Keratinocyte (primary cell): ENCODE results near the gene XK. TPM values are rescaled to one million over a fixed set of nuclear protein-coding genes. Genes with fewer than 3 reads are reported as not detected.

Source experiments
- DNase-seq: peaks from one replicate; pipeline ENCODE4 v3.0.0-alpha.2; 2011; ENCODE audit warnings: low read depth, missing footprints, low spot score
- FAIRE-seq: peaks from 2 replicates; lab custom pipeline; 2011; peaks lifted over from hg19 to GRCh38; lab: Jason Lieb, UNC
- H2AFZ ChIP-seq: 2 replicates; pipeline ENCODE4 v1.6.0; 2012; ENCODE audit warnings: low read length, control low read depth, inconsistent platforms; ENCODE audit not compliant: control insufficient read depth
- H3K27ac ChIP-seq: 2 replicates; pipeline ENCODE4 v1.5.1; 2011; ENCODE audit warnings: low read length; ENCODE audit not compliant: control insufficient read depth, insufficient read depth
- H3K27me3 ChIP-seq: 3 replicates; pipeline ENCODE4 v1.6.0; 2011; ENCODE audit warnings: low read length; ENCODE audit not compliant: control insufficient read depth, insufficient read depth; ENCODE audit errors: extremely low read depth
- H3K36me3 ChIP-seq, 2 experiments: 2 replicates in 1 of 2; 3 replicates in 1 of 2; pipeline ENCODE4 v1.5.1; 2011; ENCODE audit warnings: low read length in 2 of 2, mild to moderate bottlenecking in 1 of 2; ENCODE audit not compliant: control insufficient read depth in 2 of 2, insufficient read depth in 2 of 2; ENCODE audit errors: extremely low read depth in 1 of 2
- H3K4me1 ChIP-seq: 3 replicates; pipeline ENCODE4 v1.5.1; 2011; ENCODE audit warnings: low read length; ENCODE audit not compliant: control insufficient read depth, insufficient read depth; ENCODE audit errors: extremely low read depth
- H3K4me2 ChIP-seq: 3 replicates; pipeline ENCODE4 v1.6.0; 2011; ENCODE audit warnings: low read depth, low read length; ENCODE audit not compliant: control insufficient read depth, insufficient read depth; ENCODE audit errors: extremely low read depth
- H3K4me3 ChIP-seq, 3 experiments: fragments of 200-600 bp in 1 of 3; sonication (generic) in 1 of 3; 2 replicates in 2 of 3; 3 replicates in 1 of 3; pipeline ENCODE4 v1.5.1; 2011 to 2016; ENCODE audit warnings: low read length in 3 of 3, mild to moderate bottlenecking in 3 of 3, control low read depth in 2 of 3, inconsistent platforms in 1 of 3, low read depth in 1 of 3, mixed read lengths in 1 of 3, mixed run types in 1 of 3, moderate library complexity in 1 of 3; ENCODE audit not compliant: control insufficient read depth in 2 of 3, insufficient read depth in 2 of 3; ENCODE audit errors: extremely low read depth in 1 of 3
- H3K79me2 ChIP-seq: 2 replicates; pipeline ENCODE4 v1.6.0; 2012; ENCODE audit warnings: low read length; ENCODE audit not compliant: control insufficient read depth, insufficient read depth
- H3K9ac ChIP-seq: 3 replicates; pipeline ENCODE4 v1.6.0; 2011; ENCODE audit warnings: low read length; ENCODE audit not compliant: control insufficient read depth, insufficient read depth; ENCODE audit errors: extremely low read depth
- H3K9me1 ChIP-seq: 3 replicates; pipeline ENCODE4 v1.6.0; 2011; ENCODE audit warnings: low read length; ENCODE audit not compliant: control insufficient read depth, insufficient read depth; ENCODE audit errors: extremely low read depth
- H3K9me3 ChIP-seq: 2 replicates; pipeline ENCODE4 v1.5.1; 2012; ENCODE audit warnings: low read depth, low read length; ENCODE audit not compliant: control insufficient read depth
- H4K20me1 ChIP-seq: 3 replicates; pipeline ENCODE4 v1.6.0; 2011; ENCODE audit warnings: low read length; ENCODE audit not compliant: control insufficient read depth, insufficient read depth; ENCODE audit errors: extremely low read depth
- CTCF ChIP-seq, 3 experiments: IDR thresholded peaks in 1 of 3; conservative IDR thresholded peaks in 1 of 3; optimal IDR thresholded peaks in 1 of 3; 2 replicates in 2 of 3; 3 replicates in 1 of 3; pipeline versions ENCODE3 to v1.5.1; 2011; ENCODE audit warnings: low read length in 3 of 3, mild to moderate bottlenecking in 3 of 3, moderate library complexity in 2 of 3, control low read depth in 1 of 3, inconsistent platforms in 1 of 3; ENCODE audit not compliant: insufficient read depth in 2 of 3; ENCODE audit errors: extremely low read depth in 1 of 3
- EZH2 ChIP-seq: IDR thresholded peaks from one replicate; pipeline ENCODE4 v1.6.1; 2012; ENCODE audit warnings: inconsistent platforms, mild to moderate bottlenecking, low read length, moderate library complexity
- dilution Hi-C: fragments of 300-500 bp; cut with MboI; formaldehyde crosslinking; loops from one replicate; pipeline ENCODE4 v1.7.0; 2020; ENCODE audit warnings: low sequenced_read_pairs; ENCODE audit not compliant: extremely low pct_ligation_motif_present
- polyA plus RNA-seq, 5 experiments: library from polyadenylated mRNA; depleted of rRNA in 3 of 5; stranded (reverse) in 3 of 5; stranded (forward) in 1 of 5; unstranded in 1 of 5; fragments of >200 nt; gene quantifications; 1 replicate in 1 of 5; 2 replicates in 3 of 5; 3 replicates in 1 of 5; pipeline versions ENCODE4 v1.2.1 to v1.2.3, GENCODE V29; 2011 to 2012; ENCODE audit warnings: missing spikeins in 2 of 5, low read depth in 1 of 5, low replicate concordance in 1 of 5

XK gene
- polyA plus RNA-seq, 1 donor (not counting 4 experiments of a cell fraction or from before 2014, with no cell fraction given), result 0.17 TPM

DNA sequence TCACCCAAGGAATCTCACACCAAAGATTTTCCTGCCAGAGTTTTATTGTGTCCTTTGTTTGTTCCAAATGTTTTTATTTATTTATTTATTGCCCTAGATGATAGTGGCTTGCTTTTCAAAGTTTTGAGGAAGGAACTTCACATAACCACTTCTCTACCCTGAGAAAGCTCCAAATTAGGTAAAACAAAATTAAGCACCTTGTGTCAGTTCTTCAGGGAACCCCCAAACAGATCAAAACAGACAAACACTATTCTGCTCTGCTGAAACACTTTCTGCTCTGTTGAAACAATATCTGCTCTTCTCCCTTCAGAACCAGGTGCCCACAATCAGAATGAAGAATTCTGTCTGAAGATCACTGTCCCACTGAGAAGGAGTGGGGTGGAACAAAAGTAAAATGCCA, 77.8 kb downstream of the XK start:
- TF ChIP-seq CTCF (optimal IDR thresholded peaks at IDR 0.05 in 1 of 3, IDR thresholded peaks at IDR 0.05 in 1 of 3, conservative IDR thresholded peaks at IDR 0.05 in 1 of 3; ENCODE audit: extremely low read depth in 1 of 3, insufficient read depth in 2 of 3, low read length in 3 of 3), result no peak
- Histone ChIP-seq H3K4me3 (no peak overlapping the region), H3K36me3 (no peaks in the 10 kb centered on the region), H4K20me1 (no peaks in the 10 kb centered on the region), H3K9me1 (no peaks in the 10 kb centered on the region), H3K4me1 (no peaks in the 10 kb centered on the region), H3K27ac (no peak overlapping the region), H3K4me2 (no peak overlapping the region), H3K27me3 (no peaks in the 10 kb centered on the region), H3K79me2 (no peaks in the 10 kb centered on the region), H2AFZ (no peak overlapping the region), H3K9me3 (no peaks in the 10 kb centered on the region), H3K9ac (no peak overlapping the region)
- FAIRE-seq (no peak), DNase-seq (no peak)
- dilution Hi-C loops, result no loop called here

DNA sequence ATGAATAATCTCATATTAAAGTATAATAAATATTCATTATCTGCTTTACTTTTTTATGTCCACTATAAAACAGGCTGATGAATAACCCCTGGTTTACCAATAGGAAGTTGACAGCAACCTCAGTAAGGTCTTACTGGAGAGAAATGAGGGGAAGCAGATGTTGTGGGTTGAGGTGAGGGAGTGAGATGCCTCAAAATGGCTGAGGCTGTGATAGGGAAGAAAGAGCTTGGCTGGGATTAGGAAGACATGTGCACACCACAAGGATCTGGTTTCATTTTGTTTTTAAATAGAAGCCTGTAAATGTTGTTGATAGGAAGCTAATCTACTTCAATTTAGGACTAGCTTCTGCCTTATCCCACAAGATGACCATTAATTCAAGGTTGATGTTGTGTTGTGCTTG, 79.9 kb downstream of the XK start:
- DNase-seq (no peak), FAIRE-seq (no peak)
- H3K4me1 ChIP-seq, result no peaks in the 10 kb centered on the region
- H2AFZ ChIP-seq, result no peak overlapping the region
- H3K9me3 ChIP-seq, result no peaks in the 10 kb centered on the region
- no peaks in the 10 kb centered on the region for H3K36me3 ChIP-seq
- dilution Hi-C loops, result no loop called here
- no peaks in the 10 kb centered on the region for H3K79me2 ChIP-seq
- no peak overlapping the region for H3K9ac ChIP-seq
- H4K20me1 ChIP-seq, result no peaks in the 10 kb centered on the region
- H3K27me3 ChIP-seq, result no peaks in the 10 kb centered on the region
- no peaks in the 10 kb centered on the region for H3K9me1 ChIP-seq
- H3K4me2 ChIP-seq, result no peak overlapping the region
- H3K27ac ChIP-seq, result no peak overlapping the region
- TF ChIP-seq EZH2 (no peak), CTCF (optimal IDR thresholded peaks at IDR 0.05 in 1 of 3, IDR thresholded peaks at IDR 0.05 in 1 of 3, conservative IDR thresholded peaks at IDR 0.05 in 1 of 3; ENCODE audit: extremely low read depth in 1 of 3, insufficient read depth in 2 of 3, low read length in 3 of 3) (no peak)
- H3K4me3 ChIP-seq, result no peak overlapping the region
